Left renal cortex interstitium (tissue), 4 donors: ENCODE data around the gene PPP2R3A. TPM values are rescaled to one million over a fixed set of nuclear protein-coding genes. Genes with fewer than 3 reads are reported as not detected.
A peak's percentile ranks its signal among the peaks of the same experiment; 100 is the strongest.

Experiments
- DNase-seq, 4 donors: peaks; one replicate each; pipeline ENCODE4 v3.0.0-alpha.2; 2013; ENCODE audit warnings: low read depth in 4 of 4, low spot score in 2 of 4, missing footprints in 1 of 4
- polyA plus RNA-seq, 4 donors: library from polyadenylated mRNA; unstranded; fragments of 120-200 nt; gene quantifications; one replicate each; pipeline ENCODE4 v1.2.1, GENCODE V29; 2013; ENCODE audit not compliant: insufficient read length in 4 of 4

The PPP2R3A gene
- polyA plus RNA-seq, 4 donors, result 19.5 to 23.3 (median 20.7) TPM

- DNase-seq, result peak; percentile 34 to 60 (median 56)
These were observed 888 bp downstream of the PPP2R3A start for GRCh38 chr3:135966271-135966961.

- no peak for DNase-seq
These were observed 1.4 kb downstream of the PPP2R3A start for GRCh38 chr3:135966962-135967274.

GRCh38 chr3:135967867-135968266 lies 2.3 kb downstream of the PPP2R3A start:
- DNase-seq, result no peak

GRCh38 chr3:135970506-135971116 lies 5.1 kb downstream of the PPP2R3A start:
- no peak for DNase-seq

- DNase-seq, result no peak
These were observed 8.3 kb downstream of the PPP2R3A start for GRCh38 chr3:135973841-135974240.

- no peak for DNase-seq
These were observed 9.5 kb downstream of the PPP2R3A start for GRCh38 chr3:135975053-135975452.

GRCh38 chr3:135975536-135975935 lies 10.0 kb downstream of the PPP2R3A start:
- DNase-seq, result no peak

- DNase-seq, result no peak
These were observed 14.8 kb downstream of the PPP2R3A start for GRCh38 chr3:135980343-135980742.

GRCh38 chr3:135981701-135982403 lies 16.3 kb downstream of the PPP2R3A start:
- DNase-seq, result no peak

GRCh38 chr3:135982404-135982761 lies 16.9 kb downstream of the PPP2R3A start:
- no peak for DNase-seq

GRCh38 chr3:135982922-135983581 lies 17.5 kb downstream of the PPP2R3A start:
- DNase-seq, result no peak

GRCh38 chr3:135987661-135988060 lies 22.1 kb downstream of the PPP2R3A start:
- no peak for DNase-seq

GRCh38 chr3:135989242-135989641 lies 23.7 kb downstream of the PPP2R3A start:
- no peak for DNase-seq

GRCh38 chr3:135990903-135991302 lies 25.4 kb downstream of the PPP2R3A start:
- DNase-seq, result no peak

GRCh38 chr3:135991621-135992020 lies 26.1 kb downstream of the PPP2R3A start:
- DNase-seq, result no peak

- no peak for DNase-seq
These were observed 26.5 kb downstream of the PPP2R3A start for GRCh38 chr3:135992072-135992471.

GRCh38 chr3:135994708-135995337 lies 29.3 kb downstream of the PPP2R3A start:
- DNase-seq, result no peak

- DNase-seq, result no peak
These were observed 30.2 kb downstream of the PPP2R3A start for GRCh38 chr3:135995766-135996165.

GRCh38 chr3:135997554-135998320 lies 32.2 kb downstream of the PPP2R3A start:
- DNase-seq, result no peak

GRCh38 chr3:136008221-136008620 lies 42.7 kb downstream of the PPP2R3A start:
- no peak for DNase-seq
